ENCODE results near the gene LRRC47. TPM values are rescaled to one million over a fixed set of nuclear protein-coding genes. Genes with fewer than 3 reads are reported as not detected.

Gene LRRC47
- polyA plus RNA-seq, 1 experiment = 17.7 TPM

DNA sequence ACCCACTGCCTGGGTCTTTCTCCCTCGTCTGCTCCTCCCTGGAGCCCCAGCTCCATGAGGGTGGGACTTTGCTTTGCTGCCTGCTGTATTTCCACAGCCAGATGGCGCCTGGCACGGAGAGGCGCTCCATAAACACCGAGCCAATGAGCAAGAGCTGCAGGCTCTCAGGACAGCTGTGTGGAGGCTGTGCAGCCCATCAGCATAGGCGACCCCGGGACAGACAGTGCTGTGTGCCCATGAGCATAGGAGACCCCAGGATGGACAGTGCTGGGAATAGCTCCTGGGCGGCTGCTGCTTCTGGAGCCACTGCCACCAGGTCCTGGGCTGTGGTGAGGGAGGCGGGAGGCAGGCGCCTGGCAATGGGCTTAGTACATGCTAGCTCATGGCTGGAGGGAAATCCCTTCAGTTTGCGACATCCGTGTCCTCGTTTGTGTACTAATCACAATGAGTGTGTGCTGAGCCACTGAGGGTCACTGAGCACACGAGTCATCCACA is 31.6 kb upstream of the LRRC47 start:
- TF ChIP-seq, protein P1, sequence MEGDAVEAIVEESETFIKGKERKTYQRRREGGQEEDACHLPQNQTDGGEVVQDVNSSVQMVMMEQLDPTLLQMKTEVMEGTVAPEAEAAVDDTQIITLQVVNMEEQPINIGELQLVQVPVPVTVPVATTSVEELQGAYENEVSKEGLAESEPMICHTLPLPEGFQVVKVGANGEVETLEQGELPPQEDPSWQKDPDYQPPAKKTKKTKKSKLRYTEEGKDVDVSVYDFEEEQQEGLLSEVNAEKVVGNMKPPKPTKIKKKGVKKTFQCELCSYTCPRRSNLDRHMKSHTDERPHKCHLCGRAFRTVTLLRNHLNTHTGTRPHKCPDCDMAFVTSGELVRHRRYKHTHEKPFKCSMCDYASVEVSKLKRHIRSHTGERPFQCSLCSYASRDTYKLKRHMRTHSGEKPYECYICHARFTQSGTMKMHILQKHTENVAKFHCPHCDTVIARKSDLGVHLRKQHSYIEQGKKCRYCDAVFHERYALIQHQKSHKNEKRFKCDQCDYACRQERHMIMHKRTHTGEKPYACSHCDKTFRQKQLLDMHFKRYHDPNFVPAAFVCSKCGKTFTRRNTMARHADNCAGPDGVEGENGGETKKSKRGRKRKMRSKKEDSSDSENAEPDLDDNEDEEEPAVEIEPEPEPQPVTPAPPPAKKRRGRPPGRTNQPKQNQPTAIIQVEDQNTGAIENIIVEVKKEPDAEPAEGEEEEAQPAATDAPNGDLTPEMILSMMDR (IDR thresholded peaks at IDR 0.05; ENCODE audit: insufficient read depth, low read depth, low read length) = no peak
- no peaks in the 10 kb centered on the region for H3K27me3 ChIP-seq (ENCODE audit: control insufficient read depth, insufficient read depth, low read length)
- H3K36me3 ChIP-seq (ENCODE audit: control insufficient read depth, insufficient read depth, low read length) = peaks cover 24% of the 10 kb centered on the region
- POLR2A ChIA-PET = no interaction called here
- DNase-seq (ENCODE audit: low read depth) = no peak
- CTCF ChIA-PET = no interaction called here
- no peak overlapping the region for H3K4me3 ChIP-seq (ENCODE audit: low read depth, low read length)

DNA sequence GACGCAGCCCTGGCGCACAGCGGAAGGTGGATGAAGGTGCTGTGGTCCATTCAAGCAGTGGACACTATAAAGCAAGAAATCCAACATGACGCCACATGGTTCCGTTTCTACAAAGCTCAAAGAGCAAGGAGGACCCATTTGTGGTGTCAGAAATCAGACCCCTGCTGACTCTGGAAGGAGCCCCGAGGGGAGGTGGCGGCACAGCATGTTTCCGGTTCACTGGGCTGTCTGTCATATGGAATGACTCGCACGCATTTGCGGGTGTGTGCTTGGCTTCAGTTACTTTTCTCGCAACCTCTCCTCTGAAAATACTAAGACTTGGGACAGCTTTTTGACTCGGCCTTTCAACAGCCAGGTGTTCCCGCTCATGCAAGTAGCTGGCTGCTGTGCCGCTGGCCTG is 29.1 kb upstream of the LRRC47 start:
- TF ChIP-seq, protein P1 (IDR thresholded peaks at IDR 0.05; ENCODE audit: insufficient read depth, low read depth, low read length) = no peak
- ChIA-PET CTCF (no interaction called here), POLR2A (no interaction called here)
- Histone ChIP-seq H3K4me3 (ENCODE audit: low read depth, low read length) (no peak overlapping the region), H3K27me3 (ENCODE audit: control insufficient read depth, insufficient read depth, low read length) (no peaks in the 10 kb centered on the region), H3K36me3 (ENCODE audit: control insufficient read depth, insufficient read depth, low read length) (peaks cover 32% of the 10 kb centered on the region)
- no peak for DNase-seq (ENCODE audit: low read depth)

DNA sequence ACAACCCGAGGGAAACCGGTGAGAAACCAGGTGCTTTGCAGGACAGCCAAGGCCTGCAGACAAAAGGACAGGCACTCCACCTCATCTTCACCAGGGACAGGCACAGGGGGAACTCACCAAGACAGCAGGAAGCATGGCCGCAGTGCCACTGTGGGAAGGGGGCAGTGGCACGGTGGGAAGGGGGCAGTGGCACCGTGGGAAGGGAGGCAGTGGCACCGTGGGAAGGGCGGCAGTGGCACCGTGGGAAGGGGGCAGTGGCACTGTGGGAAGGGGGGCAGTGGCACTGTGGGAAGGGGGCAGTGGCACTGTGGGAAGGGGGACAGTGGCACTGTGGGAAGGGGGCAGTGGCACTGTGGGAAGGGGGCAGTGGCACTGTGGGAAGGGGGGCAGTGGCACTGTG is 28.4 kb upstream of the LRRC47 start:
- TF ChIP-seq, protein P1 (IDR thresholded peaks at IDR 0.05; ENCODE audit: insufficient read depth, low read depth, low read length) = no peak
- no peak overlapping the region for H3K4me3 ChIP-seq (ENCODE audit: low read depth, low read length)
- POLR2A ChIA-PET = no interaction called here
- H3K27me3 ChIP-seq (ENCODE audit: control insufficient read depth, insufficient read depth, low read length) = no peaks in the 10 kb centered on the region
- H3K36me3 ChIP-seq (ENCODE audit: control insufficient read depth, insufficient read depth, low read length) = peaks cover 32% of the 10 kb centered on the region
- DNase-seq (ENCODE audit: low read depth) = no peak
- CTCF ChIA-PET = no interaction called here

DNA sequence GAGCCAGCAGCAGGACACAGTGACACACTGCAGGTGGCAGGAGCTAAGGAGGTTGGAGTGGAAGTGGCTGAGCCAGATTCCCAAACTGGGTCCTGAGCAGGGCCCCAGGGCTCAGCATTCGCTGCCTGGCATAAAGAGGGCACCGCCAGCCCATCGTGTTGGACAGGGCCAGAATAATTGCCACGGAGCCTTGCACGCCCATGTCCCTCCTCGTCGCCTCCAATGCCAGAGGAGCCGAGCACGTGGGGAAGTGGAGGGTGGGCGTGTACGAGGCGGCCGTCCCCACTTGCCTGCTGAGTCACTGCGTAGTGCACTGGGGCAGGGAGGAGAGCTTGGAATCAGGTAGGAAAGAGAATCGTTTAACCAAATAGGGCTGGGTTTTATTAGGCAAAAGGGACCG is 26.1 kb upstream of the LRRC47 start:
- POLR2A ChIA-PET = no interaction called here

DNA sequence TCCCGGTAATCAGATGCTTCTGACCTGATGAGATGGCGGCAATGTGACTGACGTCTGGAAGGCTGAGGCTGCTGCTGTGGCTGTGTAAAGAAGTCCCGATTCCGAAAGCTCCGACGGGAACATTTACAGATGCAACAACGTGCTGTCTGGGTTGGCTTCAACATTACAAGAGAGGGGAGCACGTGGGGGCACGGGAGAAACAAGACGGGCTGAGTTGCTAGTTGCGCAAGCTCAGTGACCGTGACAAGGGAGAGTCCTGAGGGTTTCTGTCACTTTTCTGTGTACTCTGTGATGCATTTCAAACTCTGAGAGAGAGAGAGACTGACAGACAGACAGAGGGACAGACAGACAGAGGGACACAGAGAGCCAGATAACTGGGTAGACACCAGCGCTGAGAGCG is 25.6 kb upstream of the LRRC47 start:
- Histone ChIP-seq H3K4me3 (ENCODE audit: low read depth, low read length) (no peak overlapping the region), H3K27me3 (ENCODE audit: control insufficient read depth, insufficient read depth, low read length) (no peaks in the 10 kb centered on the region), H3K36me3 (ENCODE audit: control insufficient read depth, insufficient read depth, low read length) (peaks cover 20% of the 10 kb centered on the region)
- no peak for DNase-seq (ENCODE audit: low read depth)
- TF ChIP-seq, protein P1 (IDR thresholded peaks at IDR 0.05; ENCODE audit: insufficient read depth, low read depth, low read length) = no peak
- CTCF ChIA-PET = no interaction called here
- POLR2A ChIA-PET = no interaction called here

More for the DNA sequence above, 26.1 kb upstream of the LRRC47 start:
- no peaks in the 10 kb centered on the region for H3K27me3 ChIP-seq (ENCODE audit: control insufficient read depth, insufficient read depth, low read length)
- no peak for DNase-seq (ENCODE audit: low read depth)
- TF ChIP-seq, protein P1 (IDR thresholded peaks at IDR 0.05; ENCODE audit: insufficient read depth, low read depth, low read length) = no peak
- CTCF ChIA-PET = no interaction called here
- peaks cover 20% of the 10 kb centered on the region for H3K36me3 ChIP-seq (ENCODE audit: control insufficient read depth, insufficient read depth, low read length)
- no peak overlapping the region for H3K4me3 ChIP-seq (ENCODE audit: low read depth, low read length)

Data from BJ (cell line).